SK-N-MC (cell line): ENCODE results near the gene SEPTIN5.

ENCODE experiments used
- EZH2 ChIP-seq: fragments of 200-600 bp; sonication (generic); IDR thresholded peaks from one replicate; pipeline ENCODE4 v1.6.1; 2017; ENCODE audit warnings: antibody characterized with exemption
- FOXP2 ChIP-seq: optimal IDR thresholded peaks from 2 replicates; pipeline ENCODE3; 2011; ENCODE audit warnings: mild to moderate bottlenecking, moderate library complexity; ENCODE audit not compliant: insufficient read depth; ENCODE audit errors: extremely low read length, control extremely low read depth
- POLR2AphosphoS5 ChIP-seq: IDR thresholded peaks from 2 replicates; pipeline ENCODE4 v1.6.1; 2012; ENCODE audit warnings: mild to moderate bottlenecking, low read depth, low read length, borderline replicate concordance

DNA sequence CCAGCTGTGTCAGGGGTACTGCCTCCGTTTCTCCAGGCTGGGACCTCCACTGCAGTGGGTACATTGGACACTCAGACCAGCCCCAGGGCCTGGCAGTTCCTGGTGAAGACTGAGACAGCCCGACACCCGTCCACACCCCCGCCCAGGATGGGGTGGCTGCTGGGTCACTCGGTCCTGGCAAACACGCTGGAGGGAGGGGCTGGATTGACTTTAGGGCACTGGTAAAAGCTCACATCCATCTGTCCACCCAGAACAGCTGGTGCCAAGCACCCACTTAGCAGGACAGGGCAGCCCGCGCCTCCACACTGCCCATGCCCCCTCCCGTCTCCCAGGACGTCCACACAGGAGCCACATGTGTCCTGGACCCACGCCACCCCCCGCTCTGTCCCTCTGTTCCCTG lies 35.6 kb downstream of the SEPTIN5 start:
- no peak for TF ChIP-seq EZH2
- TF ChIP-seq POLR2AphosphoS5 = no peak
- no peak for TF ChIP-seq FOXP2
